Kidney epithelial cell (primary cell): ENCODE results near the gene CDC42BPA. TPM values are rescaled to one million over a fixed set of nuclear protein-coding genes. Genes with fewer than 3 reads are reported as not detected.

ENCODE experiments used
- DNase-seq: peaks from one replicate; pipeline ENCODE4 v3.0.0-alpha.2; 2010; ENCODE audit warnings: low read depth
- H3K27me3 ChIP-seq: 2 replicates; pipeline ENCODE4 v1.6.0; 2011; ENCODE audit warnings: low read length; ENCODE audit not compliant: control insufficient read depth, insufficient read depth
- H3K36me3 ChIP-seq: 2 replicates; pipeline ENCODE4 v1.5.1; 2011; ENCODE audit warnings: low read length; ENCODE audit not compliant: control insufficient read depth, insufficient read depth
- H3K4me3 ChIP-seq: 2 replicates; pipeline ENCODE4 v1.5.1; 2011; ENCODE audit warnings: low read depth, mild to moderate bottlenecking, control low read depth, low read length
- total RNA-seq: library from RNA; depleted of rRNA; stranded (reverse); fragments of >200 nt; gene quantifications from 2 replicates; pipeline ENCODE4 v1.2.3, GENCODE V29; 2015
- TF ChIP-seq, protein P1 (sequence below): IDR thresholded peaks from 2 replicates; pipeline ENCODE4 v1.5.1; 2011; ENCODE audit warnings: mild to moderate bottlenecking, moderate library complexity, low read length, control low read depth, inconsistent platforms; ENCODE audit not compliant: insufficient read depth, poor library complexity, severe bottlenecking

CDC42BPA gene
- total RNA-seq, 1 donor from 2014 or later, result 33.4 TPM

GRCh38 chr1:226954337-226954736 is 364.0 kb downstream of the CDC42BPA start:
- Histone ChIP-seq H3K36me3 (no peaks in the 10 kb centered on the region), H3K4me3 (no peak overlapping the region), H3K27me3 (no peaks in the 10 kb centered on the region)
- TF ChIP-seq, protein P1, sequence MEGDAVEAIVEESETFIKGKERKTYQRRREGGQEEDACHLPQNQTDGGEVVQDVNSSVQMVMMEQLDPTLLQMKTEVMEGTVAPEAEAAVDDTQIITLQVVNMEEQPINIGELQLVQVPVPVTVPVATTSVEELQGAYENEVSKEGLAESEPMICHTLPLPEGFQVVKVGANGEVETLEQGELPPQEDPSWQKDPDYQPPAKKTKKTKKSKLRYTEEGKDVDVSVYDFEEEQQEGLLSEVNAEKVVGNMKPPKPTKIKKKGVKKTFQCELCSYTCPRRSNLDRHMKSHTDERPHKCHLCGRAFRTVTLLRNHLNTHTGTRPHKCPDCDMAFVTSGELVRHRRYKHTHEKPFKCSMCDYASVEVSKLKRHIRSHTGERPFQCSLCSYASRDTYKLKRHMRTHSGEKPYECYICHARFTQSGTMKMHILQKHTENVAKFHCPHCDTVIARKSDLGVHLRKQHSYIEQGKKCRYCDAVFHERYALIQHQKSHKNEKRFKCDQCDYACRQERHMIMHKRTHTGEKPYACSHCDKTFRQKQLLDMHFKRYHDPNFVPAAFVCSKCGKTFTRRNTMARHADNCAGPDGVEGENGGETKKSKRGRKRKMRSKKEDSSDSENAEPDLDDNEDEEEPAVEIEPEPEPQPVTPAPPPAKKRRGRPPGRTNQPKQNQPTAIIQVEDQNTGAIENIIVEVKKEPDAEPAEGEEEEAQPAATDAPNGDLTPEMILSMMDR, result no peak
- DNase-seq, result no peak

- Histone ChIP-seq H3K27me3 (no peaks in the 10 kb centered on the region), H3K36me3 (no peaks in the 10 kb centered on the region)
- TF ChIP-seq, protein P1, result no peak
Measured at GRCh38 chr1:226953175-226953800, 365.0 kb downstream of the CDC42BPA start.

GRCh38 chr1:226952118-226952441 is 366.2 kb downstream of the CDC42BPA start:
- H3K4me3 ChIP-seq, result no peak overlapping the region
- H3K36me3 ChIP-seq, result no peaks in the 10 kb centered on the region

More at GRCh38 chr1:226953175-226953800, 365.0 kb downstream of the CDC42BPA start:
- H3K4me3 ChIP-seq, result no peak overlapping the region
- DNase-seq, result no peak

DNA sequence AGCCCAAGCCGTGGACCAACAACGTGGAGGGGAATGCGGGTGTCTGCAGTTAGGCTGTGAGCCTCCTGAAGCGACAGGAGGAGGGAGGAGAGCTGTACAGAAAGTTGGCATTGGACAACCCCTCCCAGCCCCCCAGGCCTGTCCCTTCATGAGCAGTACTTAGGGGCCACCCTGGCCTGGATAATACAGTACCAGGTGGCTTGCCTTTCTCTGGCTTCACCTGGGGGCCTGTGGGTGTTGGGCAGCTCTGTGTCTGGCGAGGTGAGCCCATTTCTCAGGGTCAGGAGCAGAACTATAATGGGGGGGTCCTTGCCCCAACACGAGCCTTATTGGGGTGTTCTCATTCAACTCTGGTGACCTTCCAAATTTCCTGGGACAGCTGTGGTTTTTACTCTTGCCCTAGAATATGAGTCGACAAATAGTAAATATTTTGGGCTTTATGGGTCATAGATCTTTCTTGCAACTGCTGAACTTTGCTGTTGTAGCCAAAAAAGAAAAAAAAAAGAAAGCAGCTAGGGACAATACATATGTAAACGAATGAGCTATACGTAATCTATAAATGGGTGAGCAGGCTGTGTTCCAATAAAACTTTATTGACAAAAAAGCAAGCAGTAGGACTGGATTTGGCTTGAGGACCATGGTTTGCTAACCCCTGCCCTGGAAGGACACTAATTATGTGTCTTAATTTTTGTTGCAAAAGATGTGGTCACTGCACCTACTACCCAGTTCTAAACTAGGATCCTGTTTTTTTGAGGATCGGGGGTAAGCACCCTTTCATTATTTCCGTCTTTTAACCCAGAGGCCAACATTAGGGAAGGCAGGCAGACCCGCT is 366.8 kb downstream of the CDC42BPA start:
- Histone ChIP-seq H3K27me3 (no peaks in the 10 kb centered on the region), H3K4me3 (no peak overlapping the region), H3K36me3 (no peaks in the 10 kb centered on the region)
- DNase-seq, result no peak
- TF ChIP-seq, protein P1, result no peak

More at GRCh38 chr1:226952118-226952441, 366.2 kb downstream of the CDC42BPA start:
- no peak for DNase-seq
- no peaks in the 10 kb centered on the region for H3K27me3 ChIP-seq
- TF ChIP-seq, protein P1, result no peak

DNA sequence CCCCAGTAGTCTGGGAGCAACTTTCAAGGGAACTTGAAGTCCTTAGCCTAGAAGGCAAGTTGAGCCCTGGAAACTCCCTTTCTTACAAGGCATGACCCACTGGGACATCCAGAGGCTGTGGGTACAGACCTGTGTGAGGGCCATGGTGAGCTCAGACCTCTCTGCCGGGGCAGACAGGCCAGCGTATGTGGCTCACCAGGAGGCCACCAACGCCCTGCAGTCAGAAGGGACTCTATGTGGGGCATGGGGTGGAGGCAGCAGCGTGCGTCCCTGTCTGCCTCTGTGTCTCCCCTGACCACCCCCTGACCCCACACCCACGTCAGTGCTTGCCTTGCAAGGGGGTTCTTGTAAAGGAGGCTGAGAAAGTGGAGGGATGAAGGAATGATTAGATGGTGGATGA is 367.4 kb downstream of the CDC42BPA start:
- DNase-seq, result no peak
- Histone ChIP-seq H3K36me3 (no peaks in the 10 kb centered on the region), H3K4me3 (no peak overlapping the region), H3K27me3 (no peaks in the 10 kb centered on the region)
- TF ChIP-seq, protein P1, result no peak
